ENCODE measurements around the gene RNFT2.
"Not testable (repeated sequence)": the region's sequence is repeated elsewhere in the genome, so short reads cannot be mapped to it uniquely, and the experiment has no call there.

RNFT2 gene

GRCh38 chr12:116745554-116745953 is 7.4 kb downstream of the RNFT2 start:
- no peak for DNase-seq

GRCh38 chr12:116749884-116750283 is 11.8 kb downstream of the RNFT2 start:
- no peak for DNase-seq

GRCh38 chr12:116750298-116750697 is 12.2 kb downstream of the RNFT2 start:
- no peak for DNase-seq

GRCh38 chr12:116754097-116754496 is 16.0 kb downstream of the RNFT2 start:
- DNase-seq = not testable (repeated sequence)

GRCh38 chr12:116754783-116755182 is 16.7 kb downstream of the RNFT2 start:
- DNase-seq = not testable (repeated sequence)

- no peak for DNase-seq
Observed at GRCh38 chr12:116759783-116760621, 21.9 kb downstream of the RNFT2 start.

GRCh38 chr12:116760622-116761020 is 22.5 kb downstream of the RNFT2 start:
- DNase-seq = no peak

GRCh38 chr12:116761499-116761898 is 23.4 kb downstream of the RNFT2 start:
- no peak for DNase-seq

GRCh38 chr12:116765271-116765670 is 27.2 kb downstream of the RNFT2 start:
- DNase-seq = no peak

GRCh38 chr12:116766285-116766684 is 28.2 kb downstream of the RNFT2 start:
- no peak for DNase-seq

- no peak for DNase-seq
Observed at GRCh38 chr12:116766746-116767145, 28.6 kb downstream of the RNFT2 start.

- no peak for DNase-seq
Observed at GRCh38 chr12:116771651-116772050, 33.5 kb downstream of the RNFT2 start.

- no peak for DNase-seq
Observed at GRCh38 chr12:116773276-116773731, 35.2 kb downstream of the RNFT2 start.

GRCh38 chr12:116774020-116774419 is 35.9 kb downstream of the RNFT2 start:
- no peak for DNase-seq

GRCh38 chr12:116777245-116777644 is 39.1 kb downstream of the RNFT2 start:
- no peak for DNase-seq

GRCh38 chr12:116779597-116779996 is 41.5 kb downstream of the RNFT2 start:
- no peak for DNase-seq

GRCh38 chr12:116780942-116781341 is 42.8 kb downstream of the RNFT2 start:
- DNase-seq = no peak

- DNase-seq = no peak
Observed at GRCh38 chr12:116783525-116784237, 45.6 kb downstream of the RNFT2 start.

GRCh38 chr12:116784238-116784612 is 46.1 kb downstream of the RNFT2 start:
- DNase-seq = peak; percentile 5

- DNase-seq = not testable (repeated sequence)
Observed at GRCh38 chr12:116789562-116789961, 51.4 kb downstream of the RNFT2 start.

- no peak for DNase-seq
Observed at GRCh38 chr12:116790066-116790465, 52.0 kb downstream of the RNFT2 start.

- DNase-seq = no peak
Observed at GRCh38 chr12:116792403-116792802, 54.3 kb downstream of the RNFT2 start.

GRCh38 chr12:116794725-116795124 is 56.6 kb downstream of the RNFT2 start:
- no peak for DNase-seq

GRCh38 chr12:116797885-116798284 is 59.8 kb downstream of the RNFT2 start:
- DNase-seq = no peak

Data from NCI-H2171 (cell line).